Memory B cell (primary cell): ENCODE results near the gene TNP1.

Experiments
- ATAC-seq: fragments of 150-1000 bp; cut with Tn5 transposase; 2 replicates; pipeline ENCODE4 v1.10.0; 2021; ENCODE audit warnings: low read depth, mild to moderate bottlenecking, moderate library complexity
- DNase-seq, 2 donors: peaks; one replicate each; pipeline ENCODE4 v3.0.0; 2022; ENCODE audit warnings: low spot score in 2 of 2
- H3K27ac Mint-ChIP-seq: one replicate; pipeline ENCODE4 v1.8.0; 2022; ENCODE audit warnings: mild to moderate bottlenecking, moderate library complexity, mixed read lengths
- H3K27me3 Mint-ChIP-seq: one replicate; pipeline ENCODE4 v1.8.0; 2022; ENCODE audit warnings: mixed read lengths
- H3K36me3 Mint-ChIP-seq: one replicate; pipeline ENCODE4 v1.8.0; 2022; ENCODE audit warnings: mild to moderate bottlenecking, mixed read lengths
- H3K4me1 Mint-ChIP-seq: one replicate; pipeline ENCODE4 v1.8.0; 2022; ENCODE audit warnings: mixed read lengths
- H3K4me3 Mint-ChIP-seq: one replicate; pipeline ENCODE4 v1.8.0; 2022; ENCODE audit warnings: mild to moderate bottlenecking, moderate library complexity, mixed read lengths
- H3K9me3 Mint-ChIP-seq: one replicate; pipeline ENCODE4 v1.8.0; 2022; ENCODE audit warnings: mixed read lengths

Gene TNP1

DNA sequence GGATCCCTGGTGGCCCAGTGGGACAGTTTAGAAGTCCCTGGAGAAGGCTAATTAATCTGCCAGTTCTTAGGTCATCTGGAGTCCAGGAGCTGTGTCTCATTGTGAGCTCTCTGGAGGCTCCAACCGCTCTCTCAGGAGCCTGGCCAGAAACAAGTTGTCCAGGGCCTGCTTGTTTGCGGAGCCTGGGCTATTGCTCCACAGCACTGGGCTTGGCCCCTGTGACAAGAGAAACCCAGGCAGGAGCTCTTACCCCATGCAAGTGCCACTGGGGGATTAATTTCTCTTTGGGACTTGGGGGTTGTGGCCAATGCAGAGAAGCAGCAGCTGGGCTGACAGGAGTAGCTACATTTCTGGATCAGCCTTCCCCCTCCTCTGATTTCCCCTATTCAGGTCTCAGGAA, 24.5 kb upstream of the TNP1 start:
- H3K27ac Mint-ChIP-seq: no peak overlapping the region
- no peaks in the 10 kb centered on the region for H3K4me1 Mint-ChIP-seq
- no peak for DNase-seq
- peaks cover 4% of the 10 kb centered on the region for H3K27me3 Mint-ChIP-seq
- no peak overlapping the region for H3K4me3 Mint-ChIP-seq
- no peaks in the 10 kb centered on the region for H3K36me3 Mint-ChIP-seq
- ATAC-seq: no peak
- H3K9me3 Mint-ChIP-seq: no peaks in the 10 kb centered on the region

DNA sequence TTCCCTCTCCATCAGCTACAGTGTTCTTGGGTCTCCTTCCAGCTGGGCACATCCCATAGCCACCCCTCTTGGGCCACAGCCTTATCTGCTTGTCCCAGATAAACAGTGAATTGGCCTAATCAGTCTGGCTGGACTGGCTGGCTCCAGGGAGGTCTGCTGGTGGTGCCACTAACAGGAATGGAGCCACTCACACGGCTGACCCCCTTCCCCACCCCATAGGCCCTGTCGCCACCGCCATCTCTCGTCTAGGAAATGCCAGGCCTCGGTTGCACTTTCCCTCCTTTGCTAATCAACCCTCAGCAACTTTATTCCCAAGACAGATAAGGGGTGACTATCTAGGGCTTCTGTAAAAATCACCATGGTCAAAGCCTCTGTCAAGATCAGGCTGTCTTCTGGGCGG, 23.0 kb upstream of the TNP1 start:
- no peaks in the 10 kb centered on the region for H3K36me3 Mint-ChIP-seq
- no peaks in the 10 kb centered on the region for H3K9me3 Mint-ChIP-seq
- ATAC-seq (no peak), DNase-seq (no peak)
- no peaks in the 10 kb centered on the region for H3K4me1 Mint-ChIP-seq
- H3K4me3 Mint-ChIP-seq: no peak overlapping the region
- peaks cover 4% of the 10 kb centered on the region for H3K27me3 Mint-ChIP-seq
- no peak overlapping the region for H3K27ac Mint-ChIP-seq

DNA sequence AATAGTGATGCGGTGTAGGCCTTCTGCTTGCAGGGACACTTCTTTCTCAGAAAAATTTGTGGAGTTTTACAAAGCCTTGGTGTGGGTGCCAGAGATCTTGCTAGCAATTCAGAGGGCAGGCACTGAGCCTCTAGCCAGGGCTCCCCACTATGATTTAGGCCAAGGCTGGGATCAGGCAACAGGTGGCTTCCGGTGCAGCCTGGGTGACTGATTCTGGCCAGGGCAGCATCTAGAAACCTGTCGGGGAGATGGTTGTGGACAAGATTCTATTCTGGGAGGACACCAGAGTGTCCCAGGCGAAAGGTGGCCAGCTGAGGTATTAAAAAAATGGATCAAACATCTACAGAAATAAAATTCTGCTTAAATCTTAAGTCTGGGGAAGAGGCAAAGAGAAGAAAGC, 21.5 kb upstream of the TNP1 start:
- Mint-ChIP-seq H3K9me3 (no peaks in the 10 kb centered on the region), H3K4me1 (no peaks in the 10 kb centered on the region), H3K4me3 (no peak overlapping the region), H3K36me3 (no peaks in the 10 kb centered on the region), H3K27ac (no peak overlapping the region), H3K27me3 (peaks cover 4% of the 10 kb centered on the region)
- DNase-seq (no peak), ATAC-seq (no peak)

DNA sequence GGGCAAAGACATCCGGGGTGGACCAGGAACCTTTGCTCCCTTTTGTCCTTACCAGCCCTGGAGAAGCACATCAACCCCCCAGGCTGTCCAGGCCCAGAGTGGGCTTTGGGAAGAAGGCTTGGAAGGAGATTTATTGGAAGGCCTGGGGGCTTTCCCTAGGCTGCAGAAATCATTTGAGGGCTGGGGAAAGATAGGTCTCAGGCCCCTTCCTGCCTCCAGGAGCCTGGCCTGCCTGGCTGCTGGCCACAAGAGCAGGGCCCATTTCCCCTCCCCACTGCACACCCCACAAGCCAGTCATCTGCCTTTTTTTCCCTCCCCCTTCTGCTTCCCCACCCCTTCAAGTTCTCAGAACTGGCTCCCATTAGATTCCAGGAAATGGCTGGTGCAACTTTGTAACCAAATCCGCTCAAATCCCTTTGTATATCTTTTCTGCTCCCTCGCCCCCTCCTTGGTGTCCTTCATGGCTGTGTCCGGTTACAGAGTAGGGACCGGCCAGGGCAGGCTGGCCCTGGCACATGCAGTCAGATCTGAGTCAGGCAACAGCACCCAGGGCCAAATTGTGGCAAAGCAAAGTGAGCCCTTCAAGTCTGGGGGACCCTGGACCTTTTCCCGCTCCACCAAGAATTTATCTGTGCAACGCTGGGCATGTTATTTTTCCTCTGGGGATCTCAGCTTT, 20.8 kb upstream of the TNP1 start:
- H3K4me1 Mint-ChIP-seq: no peaks in the 10 kb centered on the region
- H3K27me3 Mint-ChIP-seq: peaks cover 4% of the 10 kb centered on the region
- H3K27ac Mint-ChIP-seq: no peak overlapping the region
- H3K36me3 Mint-ChIP-seq: no peaks in the 10 kb centered on the region
- no peaks in the 10 kb centered on the region for H3K9me3 Mint-ChIP-seq
- no peak for DNase-seq
- ATAC-seq: no peak
- no peak overlapping the region for H3K4me3 Mint-ChIP-seq

DNA sequence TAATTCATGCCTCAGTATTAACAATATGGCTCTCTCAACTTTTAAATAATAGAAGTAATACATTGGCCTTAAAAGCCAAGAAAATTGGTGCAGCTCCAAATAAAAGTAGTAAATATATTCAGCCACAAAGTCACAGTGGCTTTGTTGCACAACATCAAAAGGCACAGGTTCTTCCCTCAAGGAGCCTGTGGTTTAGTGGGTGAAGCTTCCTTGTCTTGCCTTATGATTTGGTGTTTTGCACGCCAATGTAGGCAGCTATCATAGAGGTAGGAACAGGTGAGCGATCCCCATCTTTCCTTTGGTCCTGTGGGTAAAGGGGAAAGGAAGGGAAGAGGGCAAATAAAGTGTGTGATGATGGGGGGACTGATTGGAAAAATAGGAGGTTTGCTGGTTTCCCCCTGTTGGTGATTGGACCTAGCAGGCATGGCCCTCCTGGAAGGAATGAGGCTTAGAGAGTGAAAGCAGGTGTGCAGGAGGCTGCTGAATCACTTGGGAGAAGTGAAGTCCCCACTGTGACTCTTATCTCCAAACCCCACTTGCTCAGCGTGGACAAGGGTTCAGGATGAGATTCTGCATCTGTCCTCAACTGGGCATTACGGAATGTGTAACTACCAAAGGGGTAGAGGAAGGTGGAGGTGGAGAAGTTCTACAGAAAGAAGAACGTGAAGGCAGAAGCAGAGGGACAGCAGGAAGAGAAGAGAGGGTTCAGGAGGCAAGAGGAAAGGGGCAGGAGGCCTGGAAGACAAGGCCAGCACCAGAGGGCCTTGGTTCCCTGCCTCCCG, 20.1 kb upstream of the TNP1 start:
- H3K4me1 Mint-ChIP-seq: no peaks in the 10 kb centered on the region
- H3K27me3 Mint-ChIP-seq: peaks cover 4% of the 10 kb centered on the region
- H3K27ac Mint-ChIP-seq: no peak overlapping the region
- H3K4me3 Mint-ChIP-seq: no peak overlapping the region
- no peaks in the 10 kb centered on the region for H3K36me3 Mint-ChIP-seq
- no peak for ATAC-seq
- DNase-seq: no peak
- H3K9me3 Mint-ChIP-seq: no peaks in the 10 kb centered on the region

DNA sequence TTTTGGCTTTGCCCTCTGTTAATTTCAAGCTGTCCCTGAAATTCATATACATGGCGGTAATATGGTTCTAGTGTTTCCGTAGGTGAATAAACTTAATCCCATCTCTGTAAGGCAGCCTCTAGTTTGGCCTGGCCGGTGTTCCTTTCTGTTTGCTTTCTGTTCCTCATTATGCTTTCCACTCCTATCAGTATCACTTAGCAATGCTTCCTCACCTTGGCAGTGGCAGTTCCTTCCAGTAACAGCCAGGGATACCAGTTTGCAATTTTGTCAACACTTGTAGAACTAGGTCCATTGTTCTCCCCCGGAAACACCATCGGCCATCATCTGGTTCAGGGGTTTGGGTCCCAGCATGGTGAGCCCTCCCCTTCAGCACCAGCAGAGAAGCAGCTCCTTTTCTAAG, 18.2 kb upstream of the TNP1 start:
- Mint-ChIP-seq H3K9me3 (no peaks in the 10 kb centered on the region), H3K27me3 (peaks cover 4% of the 10 kb centered on the region)

DNA sequence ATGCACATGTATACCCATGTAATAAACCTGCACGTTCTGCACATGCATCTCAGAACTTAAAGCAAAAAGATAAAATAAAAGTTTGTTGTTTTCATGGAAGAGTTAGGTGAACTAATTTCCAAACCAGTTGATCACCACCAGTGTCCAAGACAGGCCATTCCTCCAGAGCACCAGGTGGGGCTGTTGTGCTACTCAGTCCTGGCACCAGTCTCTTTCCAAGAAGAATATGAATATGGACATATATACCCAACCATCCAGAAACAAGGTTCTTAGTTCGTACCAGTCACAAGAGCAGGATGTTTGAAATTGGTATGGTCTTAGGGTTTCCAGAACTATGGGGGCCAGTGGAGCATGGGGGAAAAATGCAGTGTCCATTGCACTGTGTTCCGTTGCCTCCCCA, 17.2 kb upstream of the TNP1 start:
- no peaks in the 10 kb centered on the region for H3K9me3 Mint-ChIP-seq
- H3K4me1 Mint-ChIP-seq: no peaks in the 10 kb centered on the region
- no peak overlapping the region for H3K27ac Mint-ChIP-seq
- H3K27me3 Mint-ChIP-seq: peaks cover 4% of the 10 kb centered on the region
- DNase-seq: no peak
- no peaks in the 10 kb centered on the region for H3K36me3 Mint-ChIP-seq
- no peak overlapping the region for H3K4me3 Mint-ChIP-seq
- no peak for ATAC-seq

More for the DNA sequence above, 18.2 kb upstream of the TNP1 start:
- H3K4me3 Mint-ChIP-seq: no peak overlapping the region
- no peaks in the 10 kb centered on the region for H3K36me3 Mint-ChIP-seq
- DNase-seq (no peak), ATAC-seq (no peak)
- no peak overlapping the region for H3K27ac Mint-ChIP-seq
- no peaks in the 10 kb centered on the region for H3K4me1 Mint-ChIP-seq

DNA sequence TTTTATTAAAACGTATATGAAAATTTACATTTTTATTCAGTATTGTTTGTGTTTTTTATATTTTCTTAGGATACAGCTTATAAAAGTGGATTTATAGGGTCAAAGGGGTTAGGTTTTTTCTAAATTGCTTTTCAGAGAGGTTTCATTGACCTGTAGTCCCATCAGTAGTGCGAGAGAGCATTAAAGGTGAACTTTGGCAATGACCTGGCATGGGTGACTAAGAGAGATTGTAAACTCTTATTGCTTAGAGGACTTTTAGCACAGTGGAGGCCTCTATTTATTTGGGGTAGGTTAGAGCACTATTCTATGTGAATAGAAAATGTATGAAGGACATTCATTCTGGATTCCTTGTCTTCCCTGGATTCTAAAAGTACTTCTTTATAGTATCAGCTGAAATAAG, 16.0 kb upstream of the TNP1 start:
- no peak overlapping the region for H3K27ac Mint-ChIP-seq
- H3K36me3 Mint-ChIP-seq: no peaks in the 10 kb centered on the region
- no peaks in the 10 kb centered on the region for H3K9me3 Mint-ChIP-seq
- H3K4me3 Mint-ChIP-seq: no peak overlapping the region
- no peaks in the 10 kb centered on the region for H3K4me1 Mint-ChIP-seq
- ATAC-seq (no peak), DNase-seq (no peak)
- peaks cover 7% of the 10 kb centered on the region for H3K27me3 Mint-ChIP-seq

DNA sequence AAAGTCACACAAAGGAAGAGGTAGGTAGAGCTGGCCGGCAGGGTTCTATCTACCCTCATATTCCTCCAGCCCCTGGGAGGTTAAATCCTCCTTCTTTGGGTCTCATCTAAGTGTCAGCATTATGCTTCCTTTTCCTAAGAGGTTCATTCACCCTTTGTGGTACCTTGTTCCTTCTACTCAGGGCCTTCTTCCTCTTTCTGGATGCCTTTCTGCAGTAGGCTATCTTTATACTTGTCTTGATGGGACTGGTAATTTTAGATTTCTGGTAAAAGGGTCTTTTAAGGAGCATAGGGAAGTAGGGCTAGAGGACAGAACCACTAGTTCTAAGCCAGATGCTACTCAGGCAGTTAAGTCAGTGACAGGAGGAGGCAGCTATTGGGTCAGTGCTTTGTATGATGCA, 13.7 kb upstream of the TNP1 start:
- H3K36me3 Mint-ChIP-seq: no peaks in the 10 kb centered on the region
- no peak overlapping the region for H3K27ac Mint-ChIP-seq
- DNase-seq: no peak
- H3K4me1 Mint-ChIP-seq: no peaks in the 10 kb centered on the region
- no peaks in the 10 kb centered on the region for H3K9me3 Mint-ChIP-seq
- ATAC-seq: no peak
- peaks cover 6% of the 10 kb centered on the region for H3K27me3 Mint-ChIP-seq
- H3K4me3 Mint-ChIP-seq: no peak overlapping the region

DNA sequence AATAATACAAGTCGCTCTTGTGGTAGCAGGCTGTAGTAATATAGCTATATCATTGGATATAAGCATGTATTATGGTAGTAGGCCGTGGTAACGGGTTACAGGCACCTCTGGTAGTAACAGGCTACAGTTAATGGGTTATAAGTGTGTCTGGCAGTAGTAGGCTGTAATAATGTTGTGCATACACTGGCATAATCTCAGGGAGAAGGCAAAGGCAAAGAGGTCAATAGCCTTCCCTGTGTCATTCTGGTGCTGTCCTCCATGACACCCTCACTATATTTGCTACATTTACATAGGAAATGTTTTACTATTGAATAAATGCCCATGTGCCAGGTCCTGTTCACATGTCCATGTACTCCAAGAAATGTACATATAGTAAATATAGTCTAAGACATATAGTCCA, 12.8 kb upstream of the TNP1 start:
- Mint-ChIP-seq H3K4me1 (no peaks in the 10 kb centered on the region), H3K9me3 (no peaks in the 10 kb centered on the region), H3K36me3 (no peaks in the 10 kb centered on the region), H3K27me3 (peaks cover 6% of the 10 kb centered on the region), H3K4me3 (no peak overlapping the region), H3K27ac (no peak overlapping the region)
- ATAC-seq (no peak), DNase-seq (no peak)

DNA sequence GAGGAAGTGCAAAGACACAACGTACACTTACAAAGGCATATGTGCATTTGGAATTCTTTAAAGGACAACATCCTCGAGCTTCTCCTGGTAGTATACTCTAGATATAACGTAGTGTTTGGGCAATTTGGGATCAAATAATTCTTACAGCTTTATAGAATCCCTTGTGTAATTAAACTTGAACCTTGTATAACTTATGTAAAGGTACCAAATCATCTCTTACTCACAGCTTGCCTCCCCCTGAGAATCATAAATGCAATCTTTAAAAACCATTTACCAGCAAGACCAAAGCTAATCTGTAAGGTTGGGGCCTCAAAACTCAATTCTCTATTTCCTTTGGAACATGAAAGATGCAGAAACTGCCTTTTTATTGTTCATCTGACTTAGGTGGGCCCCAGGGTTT, 12.2 kb upstream of the TNP1 start:
- DNase-seq (no peak), ATAC-seq (no peak)
- no peaks in the 10 kb centered on the region for H3K4me1 Mint-ChIP-seq
- H3K36me3 Mint-ChIP-seq: no peaks in the 10 kb centered on the region
- H3K27me3 Mint-ChIP-seq: peaks cover 8% of the 10 kb centered on the region
- no peaks in the 10 kb centered on the region for H3K9me3 Mint-ChIP-seq
- no peak overlapping the region for H3K4me3 Mint-ChIP-seq
- H3K27ac Mint-ChIP-seq: no peak overlapping the region

DNA sequence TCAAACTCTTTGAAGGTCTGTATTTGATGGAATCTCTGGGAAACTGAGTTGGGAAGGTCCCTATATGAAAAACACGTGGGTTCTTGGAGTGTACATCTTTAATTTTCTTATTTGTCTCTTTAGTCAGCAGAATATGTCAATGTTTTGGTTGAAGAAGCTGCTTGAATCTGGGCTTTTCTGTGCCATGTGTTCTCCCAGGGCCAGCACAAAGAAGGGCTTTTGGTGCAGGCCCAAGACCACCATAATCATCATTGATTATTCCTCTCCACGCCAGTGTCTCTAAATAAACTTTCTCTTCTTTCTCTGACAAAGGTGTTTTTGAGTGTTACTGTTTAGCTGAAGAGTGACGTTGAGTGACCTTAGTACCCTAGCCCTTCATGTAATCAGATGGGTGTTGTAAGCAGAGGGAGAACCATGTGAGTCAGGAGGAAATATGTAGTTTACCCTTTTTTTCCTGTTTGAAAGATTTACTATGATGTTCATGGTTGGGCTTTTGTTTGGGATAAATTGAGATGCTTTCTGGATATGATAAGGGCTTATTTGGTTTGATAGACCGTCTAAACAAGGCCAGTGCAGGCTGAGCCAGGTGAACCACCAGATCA, 11.6 kb upstream of the TNP1 start:
- H3K4me1 Mint-ChIP-seq: no peaks in the 10 kb centered on the region
- H3K27me3 Mint-ChIP-seq: peaks cover 10% of the 10 kb centered on the region
- no peaks in the 10 kb centered on the region for H3K9me3 Mint-ChIP-seq
- no peaks in the 10 kb centered on the region for H3K36me3 Mint-ChIP-seq
- H3K27ac Mint-ChIP-seq: no peak overlapping the region
- no peak overlapping the region for H3K4me3 Mint-ChIP-seq
- DNase-seq: no peak
- ATAC-seq: no peak

DNA sequence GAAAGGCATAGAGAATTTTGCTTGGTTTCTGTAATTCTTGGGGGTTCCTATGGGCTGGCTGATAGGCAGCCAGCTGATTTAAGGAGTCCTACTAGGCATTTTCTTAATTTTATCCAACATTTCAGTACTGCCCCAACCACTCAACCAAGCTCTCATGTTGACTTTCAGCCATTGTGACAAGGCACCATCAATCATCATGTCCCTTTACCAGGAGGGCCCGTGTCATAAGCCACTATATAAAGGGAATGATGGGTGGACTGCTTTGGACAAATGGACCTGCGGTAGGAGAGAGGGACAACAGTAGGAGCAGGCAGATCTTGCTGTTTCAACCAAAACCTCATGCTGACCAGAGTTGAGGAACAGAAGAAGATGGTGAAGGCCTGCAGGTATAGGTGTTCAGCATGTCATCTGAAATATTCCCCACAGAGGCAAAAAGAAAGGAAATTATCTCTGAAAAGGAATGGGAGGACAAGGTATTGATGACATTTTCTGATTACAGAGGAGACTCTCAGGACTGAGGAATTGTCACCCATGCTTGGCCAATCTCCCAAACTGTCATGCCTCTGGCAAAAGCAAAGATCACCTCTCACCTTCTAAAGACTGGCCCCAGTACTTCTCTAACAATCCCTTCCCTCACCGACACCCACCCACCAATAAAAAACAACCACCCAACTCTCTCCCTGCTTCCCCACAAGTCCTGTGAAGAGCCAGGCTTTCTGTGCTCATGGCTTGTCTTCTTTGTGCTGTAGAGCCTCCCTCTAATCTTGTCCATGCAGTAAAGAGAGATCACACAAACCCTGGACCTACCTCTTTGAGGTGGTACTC, 10.9 kb upstream of the TNP1 start:
- H3K4me3 Mint-ChIP-seq: no peak overlapping the region
- no peak overlapping the region for H3K27ac Mint-ChIP-seq
- ATAC-seq: no peak
- H3K4me1 Mint-ChIP-seq: no peaks in the 10 kb centered on the region
- peaks cover 10% of the 10 kb centered on the region for H3K27me3 Mint-ChIP-seq
- no peak for DNase-seq
- no peaks in the 10 kb centered on the region for H3K36me3 Mint-ChIP-seq
- H3K9me3 Mint-ChIP-seq: no peaks in the 10 kb centered on the region

DNA sequence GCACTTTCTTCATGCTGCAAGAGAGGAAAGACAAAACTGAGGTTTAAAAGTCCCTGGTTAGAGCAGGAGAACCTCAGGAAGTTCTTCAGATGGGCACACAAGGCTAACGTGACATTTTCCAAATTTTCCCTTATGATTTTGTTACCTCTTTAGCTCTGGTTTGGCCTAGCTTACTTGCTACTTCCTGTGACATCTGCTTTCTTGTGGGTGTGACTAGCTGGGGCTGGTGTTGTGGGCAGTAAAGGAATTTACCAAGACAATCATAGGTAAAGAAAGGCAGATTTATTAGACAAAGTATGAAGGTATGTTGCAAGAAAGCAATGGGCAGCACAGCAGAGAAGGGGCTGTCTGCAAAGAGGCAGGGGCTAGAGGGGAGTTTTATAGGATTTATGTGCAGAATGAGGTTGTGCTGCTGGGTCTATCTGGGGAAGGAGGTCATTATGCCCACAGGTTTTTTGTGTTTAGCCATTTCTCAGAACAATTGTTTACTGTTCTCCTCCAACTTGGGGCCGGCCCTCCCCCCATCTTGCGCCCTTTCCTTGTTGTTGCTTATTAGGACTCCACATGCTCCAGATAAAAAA, 6.7 kb upstream of the TNP1 start:
- ATAC-seq (no peak), DNase-seq (no peak)
- Mint-ChIP-seq H3K4me1 (no peaks in the 10 kb centered on the region), H3K27ac (no peak overlapping the region), H3K27me3 (peaks cover 11% of the 10 kb centered on the region), H3K4me3 (no peak overlapping the region), H3K9me3 (no peaks in the 10 kb centered on the region), H3K36me3 (no peaks in the 10 kb centered on the region)
